Activated CD8-positive, alpha-beta T cell treated with anti-CD3 and anti-CD28 coated beads for 36 hours (primary cell): ENCODE measurements around the gene DCTN3. TPM values are rescaled to one million over a fixed set of nuclear protein-coding genes. Genes with fewer than 3 reads are reported as not detected.

Experiments
- ATAC-seq: fragments of 200-7000 bp; cut with Tn5 transposase; one replicate; pipeline ENCODE4 v1.10.0; 2021; ENCODE audit warnings: mild to moderate bottlenecking, moderate library complexity
- CTCF ChIA-PET: fragments of 350-600 bp; sonication (Branson Sonifier 250); formaldehyde crosslinking; loops from one replicate; lab custom pipeline; 2021; ENCODE audit warnings: antibody characterized with exemption; lab: Charles Lee
- POLR2A ChIA-PET: fragments of 350-600 bp; sonication (Branson Sonifier 250); formaldehyde crosslinking; loops from one replicate; lab custom pipeline; 2021; ENCODE audit warnings: antibody characterized with exemption; lab: Charles Lee
- DNase-seq: peaks from one replicate; pipeline ENCODE4 v3.0.0-alpha.2; 2020
- H3K27ac Mint-ChIP-seq: one replicate; pipeline ENCODE4 v1.8.0; 2021; ENCODE audit warnings: mild to moderate bottlenecking, mixed read lengths
- H3K27me3 Mint-ChIP-seq: one replicate; pipeline ENCODE4 v1.8.0; 2021; ENCODE audit warnings: mixed read lengths
- H3K36me3 Mint-ChIP-seq: one replicate; pipeline ENCODE4 v1.8.0; 2021; ENCODE audit warnings: low read depth, mixed read lengths
- H3K4me1 Mint-ChIP-seq: one replicate; pipeline ENCODE4 v1.8.0; 2021; ENCODE audit warnings: low read depth, mixed read lengths
- H3K4me3 Mint-ChIP-seq: one replicate; pipeline ENCODE4 v1.8.0; 2021; ENCODE audit warnings: mild to moderate bottlenecking, moderate library complexity, mixed read lengths
- H3K9me3 Mint-ChIP-seq: one replicate; pipeline ENCODE4 v1.8.0; 2021; ENCODE audit warnings: mixed read lengths
- CTCF ChIP-seq: fragments of 200-600 bp; IDR thresholded peaks from one replicate; pipeline ENCODE4 v1.8.0; 2022; ENCODE audit warnings: antibody characterized with exemption, mild to moderate bottlenecking
- intact Hi-C: fragments of 100-400 bp; cut with micrococcal nuclease; formaldehyde crosslinking; loops from one replicate; pipeline ENCODE4 v1.10.0; 2022
- total RNA-seq, 2 experiments: library from RNA; stranded (reverse); gene quantifications; one replicate each; pipeline ENCODE4 v1.2.3, GENCODE V29; 2021

The DCTN3 gene
- total RNA-seq, 2 experiments from 2014 or later = 52.7 to 61.0 TPM

GRCh38 chr9:34576597-34577399 is 43.5 kb downstream of the DCTN3 start:
- ChIA-PET CTCF (interaction anchor here (0.9 to 2.1 kb wide), 6 partner anchors 10 to 939 kb away, joined by 3 to 7 read pairs (median 6); no protein-coding TSS in a partner anchor), POLR2A (no interaction called here)
- intact Hi-C loops = no loop called here
- no peak for TF ChIP-seq CTCF
- Mint-ChIP-seq H3K4me3 (no peak overlapping the region), H3K9me3 (no peaks in the 10 kb centered on the region), H3K4me1 (peaks cover 6% of the 10 kb centered on the region), H3K36me3 (no peaks in the 10 kb centered on the region), H3K27me3 (peaks cover 45% of the 10 kb centered on the region), H3K27ac (no peak overlapping the region)
- ATAC-seq = no peak
- DNase-seq = no peak

DNA sequence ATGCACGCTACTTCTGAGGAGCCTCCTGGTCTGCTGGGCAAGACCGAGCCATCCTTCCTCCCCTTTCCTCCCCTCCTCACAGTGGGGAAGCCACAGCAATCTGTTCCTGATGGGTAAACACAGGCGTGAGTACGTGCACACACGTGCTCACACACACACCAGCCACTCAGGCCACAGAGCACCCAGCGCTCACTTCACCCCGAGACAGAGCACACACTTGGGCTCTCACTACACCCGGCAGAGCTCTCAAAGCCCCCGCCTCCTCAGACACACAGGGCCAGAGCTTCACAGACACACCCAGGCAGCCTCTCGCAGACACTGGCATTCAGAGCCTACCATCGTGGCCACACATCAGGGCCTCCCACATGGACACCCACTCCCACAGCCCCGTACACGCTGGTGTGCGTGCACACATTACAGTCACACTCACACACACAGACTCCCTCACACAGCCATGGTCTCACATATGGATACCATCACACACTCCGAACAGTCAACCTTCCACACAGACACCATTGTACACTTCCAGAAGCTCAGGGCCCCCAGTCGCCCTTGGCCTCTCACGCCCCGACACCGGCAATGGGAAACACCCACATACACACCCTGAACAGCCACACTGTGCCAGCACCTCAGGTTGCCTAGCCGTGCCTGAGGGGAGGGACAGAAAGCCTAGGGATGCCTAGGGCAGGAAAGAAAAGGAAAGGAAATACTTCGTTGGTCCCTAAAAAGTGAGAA is 44.3 kb downstream of the DCTN3 start:
- POLR2A ChIA-PET = no interaction called here
- no peaks in the 10 kb centered on the region for H3K9me3 Mint-ChIP-seq
- ATAC-seq = no peak
- H3K36me3 Mint-ChIP-seq = no peaks in the 10 kb centered on the region
- peaks cover 44% of the 10 kb centered on the region for H3K27me3 Mint-ChIP-seq
- CTCF ChIA-PET = interaction anchor here (0.9 to 2.1 kb wide), 4 partner anchors 11 to 938 kb away, joined by 3 to 7 read pairs (median 5); no protein-coding TSS in a partner anchor
- no peak for DNase-seq
- no peak overlapping the region for H3K27ac Mint-ChIP-seq
- TF ChIP-seq CTCF = no peak
- peaks cover 6% of the 10 kb centered on the region for H3K4me1 Mint-ChIP-seq
- intact Hi-C loops = no loop called here
- no peak overlapping the region for H3K4me3 Mint-ChIP-seq

DNA sequence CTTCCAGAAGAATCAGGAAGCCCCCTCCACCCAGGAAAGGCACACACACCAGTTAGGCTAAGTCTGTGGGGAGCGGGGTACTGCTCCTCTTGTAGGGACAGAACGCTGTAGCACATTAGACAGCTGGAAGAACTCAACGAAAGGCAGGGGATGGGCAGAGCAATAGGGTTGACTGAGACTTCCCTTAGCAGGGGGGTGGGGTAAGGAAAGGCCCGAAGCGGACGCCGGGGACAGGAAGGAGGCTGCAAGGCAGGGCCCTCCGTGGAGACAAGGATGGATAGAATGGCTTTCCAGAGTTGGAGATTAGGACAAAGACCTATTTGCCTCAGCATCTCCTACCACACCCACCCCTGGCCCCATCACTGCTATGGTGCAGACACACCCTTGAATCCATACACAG is 45.1 kb downstream of the DCTN3 start:
- ATAC-seq = no peak
- TF ChIP-seq CTCF = no peak
- CTCF ChIA-PET = interaction anchor here (2.1 kb wide), 1 partner anchor 16 kb away, joined by 7 read pairs; no protein-coding TSS in a partner anchor

GRCh38 chr9:34574571-34574970 is 45.7 kb downstream of the DCTN3 start:
- H3K27me3 Mint-ChIP-seq = peaks cover 37% of the 10 kb centered on the region
- no peak for DNase-seq

More for the DNA sequence above, 45.1 kb downstream of the DCTN3 start:
- H3K27me3 Mint-ChIP-seq = peaks cover 42% of the 10 kb centered on the region
- intact Hi-C loops = no loop called here
- H3K4me3 Mint-ChIP-seq = no peak overlapping the region
- no peak overlapping the region for H3K27ac Mint-ChIP-seq
- POLR2A ChIA-PET = interaction anchor here (1.5 kb wide), 1 partner anchor 12 kb away, joined by 5 read pairs; no protein-coding TSS in a partner anchor
- H3K9me3 Mint-ChIP-seq = no peaks in the 10 kb centered on the region
- no peak for DNase-seq
- no peaks in the 10 kb centered on the region for H3K36me3 Mint-ChIP-seq
- peaks cover 6% of the 10 kb centered on the region for H3K4me1 Mint-ChIP-seq

More at GRCh38 chr9:34574571-34574970, 45.7 kb downstream of the DCTN3 start:
- no peak for ATAC-seq
- Mint-ChIP-seq H3K27ac (no peak overlapping the region), H3K4me3 (no peak overlapping the region), H3K36me3 (no peaks in the 10 kb centered on the region), H3K9me3 (no peaks in the 10 kb centered on the region), H3K4me1 (peaks cover 6% of the 10 kb centered on the region)
- no peak for TF ChIP-seq CTCF
- intact Hi-C loops = no loop called here
- CTCF ChIA-PET = interaction anchor here (2.1 kb wide), 1 partner anchor 17 kb away, joined by 7 read pairs; no protein-coding TSS in a partner anchor
- POLR2A ChIA-PET = interaction anchor here (1.5 kb wide), 1 partner anchor 11 kb away, joined by 5 read pairs; no protein-coding TSS in a partner anchor
